Erythroblast (primary cell): ENCODE results near the gene FADD.

ENCODE experiments used
- GATA1 ChIP-seq: IDR thresholded peaks from 2 replicates; pipeline ENCODE4 v1.6.1; 2011; ENCODE audit warnings: low read depth, mild to moderate bottlenecking, control low read depth, low read length, moderate library complexity
- POLR2A ChIP-seq: IDR thresholded peaks from 2 replicates; pipeline ENCODE4 v1.6.1; 2011; ENCODE audit warnings: mild to moderate bottlenecking, low read length

GRCh38 chr11:70251659-70252321 is 48.7 kb downstream of the FADD start:
- TF ChIP-seq POLR2A (no peak), GATA1 (no peak)
